HG03565 (cell line): ENCODE measurements around the gene ARHGAP10.

Experiments used
- ATAC-seq: cut with Tn5 transposase; IDR thresholded peaks from one replicate; pipeline ENCODE4 v1.9.1; 2021; ENCODE audit warnings: mild to moderate bottlenecking, moderate library complexity; ENCODE audit not compliant: unreplicated experiment

The ARHGAP10 gene

DNA sequence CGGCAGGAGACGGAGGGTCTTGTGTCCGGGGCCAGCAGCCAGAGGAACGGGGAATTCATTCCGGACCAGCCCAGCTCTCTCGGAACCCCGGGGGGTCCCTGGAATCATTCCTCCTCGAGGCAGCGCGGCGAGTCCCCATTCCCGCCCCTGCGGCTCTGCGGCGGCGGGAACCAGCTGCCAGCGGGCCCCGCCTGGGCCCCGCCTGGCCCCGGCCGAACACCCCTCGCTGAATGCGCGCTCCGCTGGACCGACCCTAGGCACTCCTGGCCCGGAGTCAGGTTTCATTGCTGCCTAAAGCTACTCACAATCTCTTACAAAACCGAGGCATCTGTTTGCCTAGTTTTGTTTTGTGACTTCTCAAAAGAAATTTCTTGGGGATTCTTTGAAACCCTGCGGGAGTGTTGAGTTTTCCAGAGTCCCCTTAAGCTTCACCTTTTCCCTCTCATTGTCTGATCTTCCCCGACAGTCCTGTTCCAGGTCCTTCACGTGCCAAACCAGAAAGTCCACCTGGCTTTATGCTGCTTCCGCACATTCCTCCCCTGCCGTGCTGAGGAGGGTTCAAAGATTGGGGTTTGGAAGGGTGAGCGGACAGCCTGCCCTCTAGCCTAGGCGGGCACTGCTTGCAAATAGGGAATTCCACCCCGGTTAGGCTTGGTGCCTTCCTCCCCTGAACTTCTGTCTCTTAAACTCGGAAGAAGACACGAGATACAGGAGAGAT, 789 bp downstream of the ARHGAP10 start:
- ATAC-seq, result no peak

- no peak for ATAC-seq
Measured at GRCh38 chr4:147733716-147734344, 1.9 kb downstream of the ARHGAP10 start.

DNA sequence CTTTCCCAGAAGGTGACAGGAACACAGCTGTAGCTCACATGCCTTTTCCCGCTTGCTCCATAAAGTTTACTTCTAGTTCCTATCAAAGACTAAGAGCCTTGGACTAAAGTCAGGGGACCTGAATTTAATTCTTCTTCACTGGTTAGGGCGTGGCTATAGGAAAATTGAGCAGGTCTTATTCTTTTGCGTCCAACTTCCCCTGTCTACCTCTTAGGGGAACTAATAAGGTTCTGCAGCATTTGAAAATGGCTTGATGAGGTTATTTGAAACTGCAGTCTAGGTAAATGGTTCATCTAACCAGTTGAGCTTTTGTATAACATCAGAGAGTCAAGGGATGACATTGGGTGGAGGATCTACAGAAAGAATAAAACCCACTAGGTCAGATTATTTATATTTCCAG, 2.6 kb downstream of the ARHGAP10 start:
- no peak for ATAC-seq

GRCh38 chr4:147735413-147736301, 3.8 kb downstream of the ARHGAP10 start:
- peak; percentile 43 for ATAC-seq

DNA sequence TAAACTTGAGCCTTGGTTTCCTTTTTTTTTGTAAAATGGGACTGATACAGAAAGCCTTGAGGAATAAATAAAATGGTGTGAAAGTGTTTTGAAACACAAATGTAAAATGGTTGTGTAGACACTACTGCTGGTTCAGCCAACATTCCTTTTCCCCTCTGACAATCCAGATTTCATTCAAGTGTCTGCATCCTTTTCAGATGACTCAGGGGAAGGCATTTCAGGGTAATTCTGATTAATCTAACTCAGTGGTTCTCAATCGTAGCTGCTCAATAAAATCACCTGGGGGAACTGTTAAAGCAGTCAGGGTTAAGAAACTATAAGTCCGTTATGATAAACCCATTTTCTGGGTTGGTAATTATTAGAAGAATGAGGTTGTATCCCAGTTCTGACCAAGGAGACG, 4.6 kb downstream of the ARHGAP10 start:
- no peak for ATAC-seq

GRCh38 chr4:147737623-147738022, 5.7 kb downstream of the ARHGAP10 start:
- ATAC-seq, result no peak

- ATAC-seq, result no peak
Measured at GRCh38 chr4:147739239-147739823, 7.4 kb downstream of the ARHGAP10 start.

DNA sequence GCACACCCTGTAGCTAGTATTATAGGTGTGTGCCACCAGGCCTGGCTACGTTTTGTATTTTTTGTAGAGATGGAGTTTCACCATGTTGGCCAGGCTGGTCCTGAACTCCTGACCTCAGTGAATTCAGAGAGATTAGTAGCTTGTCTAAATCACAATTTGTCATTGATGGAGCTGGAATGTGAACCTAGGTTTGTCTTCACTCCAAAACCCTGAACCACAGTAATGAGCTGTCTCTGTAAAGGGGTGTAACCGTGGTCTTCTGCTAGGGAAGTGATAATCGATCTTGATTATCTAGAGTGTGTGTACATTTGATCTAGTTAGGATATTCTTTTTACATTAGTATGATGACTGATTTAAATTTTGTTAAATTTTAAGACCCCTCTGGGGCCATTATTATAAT, 8.3 kb downstream of the ARHGAP10 start:
- no peak for ATAC-seq

DNA sequence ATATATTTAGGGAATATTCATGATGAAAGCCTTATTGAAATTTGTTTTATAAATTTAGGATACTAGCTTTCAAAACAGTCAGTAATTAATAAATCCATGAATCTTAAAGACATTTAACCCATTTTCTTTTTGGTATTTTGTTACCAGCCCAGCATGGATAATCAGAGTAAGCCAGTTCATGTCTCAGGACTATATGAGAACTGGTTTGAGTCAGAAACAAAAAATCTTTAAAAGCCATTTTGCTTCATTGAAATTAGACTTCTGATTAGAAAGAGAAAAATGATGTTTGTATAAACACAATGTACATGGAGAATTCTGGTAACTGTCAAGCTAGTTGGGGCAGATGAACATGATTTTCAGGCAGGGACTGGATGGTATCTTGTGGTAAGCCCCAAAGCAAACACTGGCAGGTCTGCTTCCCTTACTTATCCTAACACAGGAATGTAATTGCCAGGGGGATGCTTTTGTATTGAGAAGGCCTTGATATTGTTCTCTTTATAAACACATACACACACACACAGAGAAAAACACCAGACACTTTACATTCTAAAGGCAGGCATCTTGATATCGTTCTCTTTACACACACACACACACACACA, 9.4 kb downstream of the ARHGAP10 start:
- ATAC-seq, result no peak

DNA sequence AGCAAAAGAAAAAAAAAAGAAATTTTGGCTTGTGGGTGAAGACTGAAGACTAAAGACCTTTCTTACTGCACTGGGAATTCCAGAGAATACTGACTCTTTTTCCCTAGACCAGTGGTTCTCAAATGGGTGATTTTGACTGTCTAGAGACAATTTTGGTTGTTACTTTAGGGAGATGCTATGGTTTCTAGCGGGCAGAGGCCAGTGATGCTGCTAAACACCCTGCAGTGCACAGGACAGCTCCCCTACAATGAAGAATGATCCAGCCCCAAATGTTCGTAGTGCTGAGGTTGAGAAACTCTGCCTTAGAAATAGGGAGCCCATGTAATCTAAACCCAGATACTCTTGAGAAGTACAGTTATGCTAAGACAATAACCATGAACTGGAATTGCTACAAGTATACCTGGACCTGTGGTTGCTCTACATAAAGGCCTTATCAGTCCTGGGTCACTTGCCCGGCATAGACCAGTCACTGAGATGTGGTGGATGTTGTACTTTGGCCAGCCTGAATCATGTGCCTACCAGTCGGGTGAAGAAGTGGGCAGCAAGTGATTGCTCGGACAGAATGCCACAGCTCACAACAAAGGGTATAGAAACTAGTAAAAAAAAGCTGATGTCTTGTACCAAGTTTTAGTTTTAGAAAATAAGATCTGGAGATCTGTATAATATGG, 16.0 kb downstream of the ARHGAP10 start:
- no peak for ATAC-seq

DNA sequence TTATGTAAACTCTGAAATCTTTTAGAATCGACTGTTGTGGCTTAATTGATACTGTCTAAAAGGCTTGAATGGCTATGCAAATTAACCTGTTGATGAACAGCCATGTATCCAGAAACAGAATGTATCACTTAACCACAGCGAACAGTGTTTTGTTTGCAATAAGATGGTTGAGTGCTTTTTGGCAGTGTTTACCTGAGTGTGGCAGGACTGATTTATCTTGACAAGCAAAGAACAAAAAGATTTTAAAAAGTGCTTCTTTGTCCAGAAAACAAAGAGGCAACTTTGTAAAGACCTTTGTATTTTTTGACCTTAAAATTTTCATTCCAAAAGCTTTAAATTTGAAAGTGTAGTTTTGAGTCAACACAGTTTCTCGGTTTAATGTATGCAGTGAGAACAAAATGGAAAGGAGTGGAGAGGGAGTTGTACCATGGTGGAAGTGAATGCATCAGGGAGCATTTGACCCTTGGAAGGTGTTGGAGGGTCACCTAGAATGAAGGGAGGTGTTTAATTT, 18.0 kb downstream of the ARHGAP10 start:
- ATAC-seq, result peak; percentile 96

GRCh38 chr4:147753047-147753446, 21.2 kb downstream of the ARHGAP10 start:
- no peak for ATAC-seq

GRCh38 chr4:147754037-147754445, 22.2 kb downstream of the ARHGAP10 start:
- ATAC-seq, result no peak

- peak; percentile 44 for ATAC-seq
Measured at GRCh38 chr4:147755561-147756295, 23.8 kb downstream of the ARHGAP10 start.

- no peak for ATAC-seq
Measured at GRCh38 chr4:147756417-147756816, 24.5 kb downstream of the ARHGAP10 start.

DNA sequence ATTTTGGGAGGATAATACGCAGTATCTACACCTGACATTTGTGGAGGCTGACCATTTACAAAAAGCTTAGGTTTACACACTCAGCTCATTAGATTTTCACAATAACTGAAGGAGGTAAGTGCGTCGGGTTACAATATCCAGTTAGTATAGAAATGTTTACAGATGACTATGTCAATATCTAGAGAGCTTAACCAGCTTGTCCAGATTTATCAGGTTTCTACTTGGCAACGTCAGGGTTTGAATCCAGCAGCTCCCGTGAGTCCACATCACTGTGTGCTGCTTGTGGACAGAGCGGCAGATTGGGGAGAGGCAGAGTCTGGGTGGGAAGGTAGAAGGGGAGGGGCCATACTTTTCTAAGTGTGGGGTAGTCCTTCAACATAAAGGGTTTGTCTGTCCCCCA, 28.3 kb downstream of the ARHGAP10 start:
- no peak for ATAC-seq

GRCh38 chr4:147760695-147761094, 28.8 kb downstream of the ARHGAP10 start:
- ATAC-seq, result no peak

DNA sequence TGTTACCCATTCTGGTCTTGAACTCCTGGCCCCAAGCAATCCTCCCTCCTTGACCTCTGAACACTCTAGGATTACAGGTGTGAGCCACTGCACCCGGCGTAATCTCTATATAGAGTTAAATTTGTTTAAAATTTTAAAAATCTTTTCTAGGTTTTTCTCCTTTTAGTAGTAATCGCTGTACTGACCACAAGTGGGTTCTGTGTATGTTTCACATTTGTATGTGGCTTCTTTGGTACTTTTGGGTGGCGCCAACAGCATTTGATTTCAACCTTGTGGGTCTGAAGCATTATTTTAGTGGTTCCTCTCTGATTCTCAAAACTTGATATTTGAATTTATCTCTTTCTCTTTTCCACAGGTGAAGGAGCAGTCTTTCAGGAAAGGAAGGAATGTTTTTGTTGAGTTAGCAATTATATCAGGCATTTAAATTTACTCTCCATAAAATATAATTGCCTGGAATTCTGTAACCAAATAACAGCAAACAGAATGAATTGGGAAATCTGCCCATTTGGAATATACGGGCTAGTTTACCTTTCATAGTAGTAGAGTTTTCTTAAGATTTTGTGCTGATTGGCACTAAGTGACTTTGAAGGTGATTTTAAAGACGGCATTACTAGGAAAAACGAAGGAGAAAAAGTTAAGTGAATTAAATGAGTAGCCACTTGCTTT, 29.5 kb downstream of the ARHGAP10 start:
- no peak for ATAC-seq

GRCh38 chr4:147764337-147764736, 32.4 kb downstream of the ARHGAP10 start:
- ATAC-seq, result no peak
